Peyer's patch (tissue), 4 donors: Measurements from ENCODE around the gene ZNF391.

Experiments used
- POLR2A ChIP-seq, 2 donors: fragments of 450-650 bp; IDR thresholded peaks; one replicate each; pipeline ENCODE4 v1.5.1; 2017; ENCODE audit warnings: antibody characterized with exemption in 2 of 2, mild to moderate bottlenecking in 2 of 2, moderate library complexity in 2 of 2
- TF ChIP-seq, protein P1 (sequence below), 6 experiments: fragments of 450-650 bp in 4 of 6; fragments of 200-600 bp in 2 of 6; sonication (generic) in 1 of 6; IDR thresholded peaks; one replicate each; pipeline ENCODE4 v1.5.1; 2017 to 2019; ENCODE audit warnings: antibody characterized with exemption in 6 of 6, mild to moderate bottlenecking in 3 of 6, moderate library complexity in 1 of 6

DNA sequence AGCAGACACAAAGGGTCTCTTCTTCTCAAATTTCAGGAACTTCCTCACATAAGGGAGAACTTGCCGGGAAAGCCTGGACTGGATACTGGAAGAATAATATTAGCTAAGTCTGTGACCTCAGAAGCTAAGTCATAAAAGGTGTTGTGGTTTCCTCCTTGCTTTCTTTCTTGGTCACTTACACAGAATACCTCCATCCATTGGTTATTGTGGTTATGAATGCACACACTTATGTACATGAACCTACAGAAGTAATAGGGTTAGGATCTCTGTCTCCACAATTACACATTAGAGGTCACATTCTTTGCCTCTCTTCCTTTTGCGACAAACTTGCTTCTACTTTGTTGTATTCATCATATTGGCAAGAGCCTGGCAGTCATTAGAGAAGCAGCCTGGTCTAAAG, 40.4 kb downstream of the ZNF391 start:
- TF ChIP-seq, protein P1, sequence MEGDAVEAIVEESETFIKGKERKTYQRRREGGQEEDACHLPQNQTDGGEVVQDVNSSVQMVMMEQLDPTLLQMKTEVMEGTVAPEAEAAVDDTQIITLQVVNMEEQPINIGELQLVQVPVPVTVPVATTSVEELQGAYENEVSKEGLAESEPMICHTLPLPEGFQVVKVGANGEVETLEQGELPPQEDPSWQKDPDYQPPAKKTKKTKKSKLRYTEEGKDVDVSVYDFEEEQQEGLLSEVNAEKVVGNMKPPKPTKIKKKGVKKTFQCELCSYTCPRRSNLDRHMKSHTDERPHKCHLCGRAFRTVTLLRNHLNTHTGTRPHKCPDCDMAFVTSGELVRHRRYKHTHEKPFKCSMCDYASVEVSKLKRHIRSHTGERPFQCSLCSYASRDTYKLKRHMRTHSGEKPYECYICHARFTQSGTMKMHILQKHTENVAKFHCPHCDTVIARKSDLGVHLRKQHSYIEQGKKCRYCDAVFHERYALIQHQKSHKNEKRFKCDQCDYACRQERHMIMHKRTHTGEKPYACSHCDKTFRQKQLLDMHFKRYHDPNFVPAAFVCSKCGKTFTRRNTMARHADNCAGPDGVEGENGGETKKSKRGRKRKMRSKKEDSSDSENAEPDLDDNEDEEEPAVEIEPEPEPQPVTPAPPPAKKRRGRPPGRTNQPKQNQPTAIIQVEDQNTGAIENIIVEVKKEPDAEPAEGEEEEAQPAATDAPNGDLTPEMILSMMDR (IDR thresholded peaks at IDR 0.05), result no peak
- TF ChIP-seq POLR2A (IDR thresholded peaks at IDR 0.05), result no peak
